Stimulated activated CD4-positive, alpha-beta T cell treated with anti-CD3 and anti-CD28 coated beads, Interleukin-12 subunit alpha, Interleukin-12 subunit beta, amount 100 ng/mL, for 4 hours (primary cell): Measurements from ENCODE around the gene VSIG10.
A peak's percentile ranks its signal among the peaks of the same experiment; 100 is the strongest.

Experiments used
- DNase-seq: peaks from one replicate; pipeline ENCODE4 v3.0.0-alpha.2; 2020

The VSIG10 gene

GRCh38 chr12:118059341-118060191, 44.2 kb downstream of the VSIG10 start:
- no peak for DNase-seq

GRCh38 chr12:118058881-118059280, 44.9 kb downstream of the VSIG10 start:
- no peak for DNase-seq

GRCh38 chr12:118058227-118058626, 45.6 kb downstream of the VSIG10 start:
- DNase-seq, result no peak

- DNase-seq, result no peak
These were observed 47.7 kb downstream of the VSIG10 start for GRCh38 chr12:118055865-118056773.

- peak; percentile 61 for DNase-seq
These were observed 48.7 kb downstream of the VSIG10 start for GRCh38 chr12:118055144-118055557.

- DNase-seq, result no peak
These were observed 50.5 kb downstream of the VSIG10 start for GRCh38 chr12:118053071-118053985.

- DNase-seq, result no peak
These were observed 51.3 kb downstream of the VSIG10 start for GRCh38 chr12:118052324-118053070.

- no peak for DNase-seq
These were observed 52.6 kb downstream of the VSIG10 start for GRCh38 chr12:118050972-118051910.

GRCh38 chr12:118046430-118046829, 57.4 kb downstream of the VSIG10 start:
- no peak for DNase-seq

- DNase-seq, result no peak
These were observed 59.2 kb downstream of the VSIG10 start for GRCh38 chr12:118044577-118044976.

GRCh38 chr12:118044075-118044474, 59.7 kb downstream of the VSIG10 start:
- DNase-seq, result no peak

- no peak for DNase-seq
These were observed 61.7 kb downstream of the VSIG10 start for GRCh38 chr12:118042091-118042490.

- DNase-seq, result no peak
These were observed 65.7 kb downstream of the VSIG10 start for GRCh38 chr12:118038137-118038536.

GRCh38 chr12:118036672-118037411, 67.0 kb downstream of the VSIG10 start:
- DNase-seq, result no peak

- peak; percentile 16 for DNase-seq
These were observed 68.4 kb downstream of the VSIG10 start for GRCh38 chr12:118035190-118036041.

GRCh38 chr12:118034429-118035189, 69.2 kb downstream of the VSIG10 start:
- no peak for DNase-seq

- DNase-seq, result no peak
These were observed 69.9 kb downstream of the VSIG10 start for GRCh38 chr12:118033902-118034301.

- DNase-seq, result no peak
These were observed 70.5 kb downstream of the VSIG10 start for GRCh38 chr12:118033323-118033722.
